Endothelial cell (in vitro differentiated cells): ENCODE data around the gene TSTD1. TPM values are rescaled to one million over a fixed set of nuclear protein-coding genes. Genes with fewer than 3 reads are reported as not detected.
A peak's percentile ranks its signal among the peaks of the same experiment; 100 is the strongest.

ENCODE experiments used
- DNase-seq: peaks from one replicate; pipeline ENCODE4 v3.0.0; 2021; ENCODE audit warnings: low spot score
- H3K27ac Mint-ChIP-seq: one replicate; pipeline ENCODE4 v1.8.0; 2021; ENCODE audit warnings: mixed read lengths, inconsistent platforms; ENCODE audit not compliant: unreplicated experiment
- H3K27me3 Mint-ChIP-seq: one replicate; pipeline ENCODE4 v1.8.0; 2021; ENCODE audit warnings: mild to moderate bottlenecking, moderate library complexity, mixed read lengths, inconsistent platforms; ENCODE audit not compliant: unreplicated experiment
- H3K36me3 Mint-ChIP-seq: one replicate; pipeline ENCODE4 v1.8.0; 2021; ENCODE audit warnings: mild to moderate bottlenecking, low read depth, mixed read lengths, inconsistent platforms; ENCODE audit not compliant: unreplicated experiment
- H3K4me1 Mint-ChIP-seq: one replicate; pipeline ENCODE4 v1.8.0; 2021; ENCODE audit warnings: mild to moderate bottlenecking, mixed read lengths, inconsistent platforms; ENCODE audit not compliant: unreplicated experiment
- H3K4me3 Mint-ChIP-seq: one replicate; pipeline ENCODE4 v1.8.0; 2021; ENCODE audit warnings: mild to moderate bottlenecking, mixed read lengths, inconsistent platforms; ENCODE audit not compliant: unreplicated experiment
- H3K9me3 Mint-ChIP-seq: one replicate; pipeline ENCODE4 v1.8.0; 2021; ENCODE audit warnings: mixed read lengths, inconsistent platforms; ENCODE audit not compliant: unreplicated experiment
- CTCF ChIP-seq: fragments of 200-600 bp; sonication (generic); IDR thresholded peaks from one replicate; pipeline ENCODE4 v1.5.0; 2021; ENCODE audit warnings: antibody characterized with exemption; ENCODE audit not compliant: unreplicated experiment
- total RNA-seq: library from RNA; stranded (reverse); fragmentation: NEBNext Ultra II Directional; extraction: Animal tissue kit (Norgen Biotek cat#: 25700); gene quantifications from one replicate; pipeline ENCODE4 v1.2.1, GENCODE V29; 2021; ENCODE audit not compliant: unreplicated experiment

Gene TSTD1
- total RNA-seq, 1 donor from 2014 or later: 14.2 TPM

- TF ChIP-seq CTCF: no peak
- H3K4me1 Mint-ChIP-seq: peaks cover 10% of the 10 kb centered on the region
These were observed 45.2 kb upstream of the TSTD1 start for GRCh38 chr1:161083748-161084596.

GRCh38 chr1:161082996-161083747, 44.4 kb upstream of the TSTD1 start:
- no peak for DNase-seq
- Mint-ChIP-seq H3K27ac (no peak overlapping the region), H3K9me3 (no peaks in the 10 kb centered on the region), H3K4me1 (peaks cover 7% of the 10 kb centered on the region), H3K4me3 (no peak overlapping the region), H3K36me3 (no peaks in the 10 kb centered on the region), H3K27me3 (peaks cover 20% of the 10 kb centered on the region)
- no peak for TF ChIP-seq CTCF

More at GRCh38 chr1:161083748-161084596, 45.2 kb upstream of the TSTD1 start:
- Mint-ChIP-seq H3K9me3 (no peaks in the 10 kb centered on the region), H3K27me3 (peaks cover 18% of the 10 kb centered on the region), H3K36me3 (no peaks in the 10 kb centered on the region), H3K4me3 (peak overlapping the region; percentile 44), H3K27ac (no peak overlapping the region)
- DNase-seq: no peak

GRCh38 chr1:161082483-161082882, 43.7 kb upstream of the TSTD1 start:
- no peak for TF ChIP-seq CTCF
- no peak overlapping the region for H3K4me3 Mint-ChIP-seq
- H3K27ac Mint-ChIP-seq: no peak overlapping the region
- H3K9me3 Mint-ChIP-seq: no peaks in the 10 kb centered on the region
- peaks cover 17% of the 10 kb centered on the region for H3K27me3 Mint-ChIP-seq
- DNase-seq: no peak
- no peaks in the 10 kb centered on the region for H3K36me3 Mint-ChIP-seq
- H3K4me1 Mint-ChIP-seq: peaks cover 7% of the 10 kb centered on the region

- peaks cover 7% of the 10 kb centered on the region for H3K4me1 Mint-ChIP-seq
- DNase-seq: no peak
- H3K27me3 Mint-ChIP-seq: peaks cover 16% of the 10 kb centered on the region
- H3K27ac Mint-ChIP-seq: no peak overlapping the region
- no peak for TF ChIP-seq CTCF
- H3K9me3 Mint-ChIP-seq: no peaks in the 10 kb centered on the region
- no peaks in the 10 kb centered on the region for H3K36me3 Mint-ChIP-seq
- H3K4me3 Mint-ChIP-seq: no peak overlapping the region
These were observed 42.8 kb upstream of the TSTD1 start for GRCh38 chr1:161081519-161081918.
